Colonic mucosa (tissue), 4 donors: ENCODE data around the gene FRS3. TPM values are rescaled to one million over a fixed set of nuclear protein-coding genes. Genes with fewer than 3 reads are reported as not detected.

Experiments
- DNase-seq: peaks from one replicate; pipeline ENCODE4 v3.0.0-alpha.2; 2020
- H3K27ac ChIP-seq: fragments of 200-600 bp; one replicate; pipeline ENCODE4 v1.8.0; 2021
- H3K27me3 ChIP-seq: fragments of 200-600 bp; one replicate; pipeline ENCODE4 v1.8.0; 2021
- H3K36me3 ChIP-seq: fragments of 200-600 bp; one replicate; pipeline ENCODE4 v1.8.0; 2021
- H3K4me1 ChIP-seq: fragments of 200-600 bp; one replicate; pipeline ENCODE4 v1.8.0; 2021; ENCODE audit warnings: mild to moderate bottlenecking
- H3K4me3 ChIP-seq: fragments of 200-600 bp; one replicate; pipeline ENCODE4 v1.8.0; 2021
- H3K9ac ChIP-seq, 2 donors: one replicate each; pipeline ENCODE4 v1.7.0; 2013; ENCODE audit warnings: control low read depth in 2 of 2, low read depth in 2 of 2, low read length in 2 of 2
- H3K9me3 ChIP-seq: fragments of 200-600 bp; one replicate; pipeline ENCODE4 v1.8.0; 2021
- intact Hi-C: fragments of 100-400 bp; cut with DNase I; formaldehyde crosslinking; loops from one replicate; pipeline ENCODE4 v1.14.1; 2022
- total RNA-seq, 2 donors: library from RNA; stranded (reverse); fragmentation: NEBNext Ultra II Directional in 1 of 2; extraction: Animal tissue kit (Norgen Biotek cat#: 25700) in 1 of 2; gene quantifications; one replicate each; pipeline ENCODE4 v1.2.1, GENCODE V29; 2021
- TF ChIP-seq, protein P1 (sequence below): fragments of 200-600 bp; IDR thresholded peaks from one replicate; pipeline ENCODE4 v1.8.0; 2022; ENCODE audit warnings: antibody characterized with exemption, mild to moderate bottlenecking
- donor health status: healthy.
- donor health status: DM: no; HTN: no; CAD: no.
- donor health status: DM: no; HTN: no; CAD: no.

Gene FRS3
- total RNA-seq, 2 donors from 2014 or later, result 2.7 to 3.4 TPM

GRCh38 chr6:41733360-41733706 lies 46.4 kb downstream of the FRS3 start:
- H3K4me1 ChIP-seq, result peaks cover 7% of the 10 kb centered on the region
- no peaks in the 10 kb centered on the region for H3K27me3 ChIP-seq
- intact Hi-C loops, result no loop called here
- H3K4me3 ChIP-seq, result peak overlapping the region; percentile 80
- H3K36me3 ChIP-seq, result no peaks in the 10 kb centered on the region
- peak overlapping the region; percentile 95 for H3K27ac ChIP-seq
- no peak for DNase-seq
- TF ChIP-seq, protein P1, sequence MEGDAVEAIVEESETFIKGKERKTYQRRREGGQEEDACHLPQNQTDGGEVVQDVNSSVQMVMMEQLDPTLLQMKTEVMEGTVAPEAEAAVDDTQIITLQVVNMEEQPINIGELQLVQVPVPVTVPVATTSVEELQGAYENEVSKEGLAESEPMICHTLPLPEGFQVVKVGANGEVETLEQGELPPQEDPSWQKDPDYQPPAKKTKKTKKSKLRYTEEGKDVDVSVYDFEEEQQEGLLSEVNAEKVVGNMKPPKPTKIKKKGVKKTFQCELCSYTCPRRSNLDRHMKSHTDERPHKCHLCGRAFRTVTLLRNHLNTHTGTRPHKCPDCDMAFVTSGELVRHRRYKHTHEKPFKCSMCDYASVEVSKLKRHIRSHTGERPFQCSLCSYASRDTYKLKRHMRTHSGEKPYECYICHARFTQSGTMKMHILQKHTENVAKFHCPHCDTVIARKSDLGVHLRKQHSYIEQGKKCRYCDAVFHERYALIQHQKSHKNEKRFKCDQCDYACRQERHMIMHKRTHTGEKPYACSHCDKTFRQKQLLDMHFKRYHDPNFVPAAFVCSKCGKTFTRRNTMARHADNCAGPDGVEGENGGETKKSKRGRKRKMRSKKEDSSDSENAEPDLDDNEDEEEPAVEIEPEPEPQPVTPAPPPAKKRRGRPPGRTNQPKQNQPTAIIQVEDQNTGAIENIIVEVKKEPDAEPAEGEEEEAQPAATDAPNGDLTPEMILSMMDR, result no peak
- H3K9ac ChIP-seq, result peak overlapping the region; percentile 73 to 84
- H3K9me3 ChIP-seq, result no peaks in the 10 kb centered on the region

- H3K4me1 ChIP-seq, result peaks cover 7% of the 10 kb centered on the region
- TF ChIP-seq, protein P1, result no peak
- peak overlapping the region; percentile 73 to 84 for H3K9ac ChIP-seq
Measured at GRCh38 chr6:41732591-41733359, 46.9 kb downstream of the FRS3 start.

GRCh38 chr6:41732149-41732548 lies 47.6 kb downstream of the FRS3 start:
- intact Hi-C loops, result no loop called here
- Histone ChIP-seq H3K9me3 (no peaks in the 10 kb centered on the region), H3K27ac (no peak overlapping the region), H3K27me3 (no peaks in the 10 kb centered on the region), H3K36me3 (no peaks in the 10 kb centered on the region), H3K9ac (no peak overlapping the region), H3K4me1 (peaks cover 7% of the 10 kb centered on the region), H3K4me3 (no peak overlapping the region)
- TF ChIP-seq, protein P1, result no peak
- DNase-seq, result no peak

More at GRCh38 chr6:41732591-41733359, 46.9 kb downstream of the FRS3 start:
- Histone ChIP-seq H3K36me3 (no peaks in the 10 kb centered on the region), H3K9me3 (no peaks in the 10 kb centered on the region), H3K27me3 (no peaks in the 10 kb centered on the region), H3K4me3 (peak overlapping the region; percentile 80), H3K27ac (peak overlapping the region; percentile 95)
- no peak for DNase-seq
- intact Hi-C loops, result no loop called here

DNA sequence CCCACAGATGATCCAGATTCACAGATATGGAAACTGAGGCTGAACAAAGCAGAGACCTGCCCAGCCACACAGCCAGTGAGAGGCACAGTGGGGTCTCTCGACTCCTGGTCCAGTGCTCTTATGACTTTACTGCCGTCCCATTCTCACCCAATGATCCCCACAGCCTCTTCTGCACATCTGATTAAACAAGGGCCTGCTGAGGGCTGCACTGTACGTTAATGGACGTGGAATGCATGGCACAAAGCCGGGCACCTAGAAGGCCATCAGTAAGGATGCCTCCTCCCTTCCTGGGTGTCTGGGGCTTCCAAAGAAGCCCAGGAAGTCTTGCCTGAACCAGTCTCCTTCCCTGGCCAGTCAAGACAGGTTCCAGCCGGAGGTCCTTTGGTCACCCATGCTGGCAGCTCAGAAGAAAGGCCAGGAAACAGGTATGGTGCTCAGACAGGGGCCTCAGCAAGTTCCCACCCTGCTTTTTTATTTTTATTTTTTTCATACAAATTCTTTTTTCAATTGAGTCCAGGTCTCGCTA lies 48.1 kb downstream of the FRS3 start:
- Histone ChIP-seq H3K9ac (no peak overlapping the region), H3K4me3 (no peak overlapping the region), H3K9me3 (no peaks in the 10 kb centered on the region), H3K27ac (no peak overlapping the region), H3K36me3 (no peaks in the 10 kb centered on the region), H3K4me1 (peaks cover 7% of the 10 kb centered on the region), H3K27me3 (no peaks in the 10 kb centered on the region)
- intact Hi-C loops, result no loop called here
- DNase-seq, result no peak
- TF ChIP-seq, protein P1, result no peak

DNA sequence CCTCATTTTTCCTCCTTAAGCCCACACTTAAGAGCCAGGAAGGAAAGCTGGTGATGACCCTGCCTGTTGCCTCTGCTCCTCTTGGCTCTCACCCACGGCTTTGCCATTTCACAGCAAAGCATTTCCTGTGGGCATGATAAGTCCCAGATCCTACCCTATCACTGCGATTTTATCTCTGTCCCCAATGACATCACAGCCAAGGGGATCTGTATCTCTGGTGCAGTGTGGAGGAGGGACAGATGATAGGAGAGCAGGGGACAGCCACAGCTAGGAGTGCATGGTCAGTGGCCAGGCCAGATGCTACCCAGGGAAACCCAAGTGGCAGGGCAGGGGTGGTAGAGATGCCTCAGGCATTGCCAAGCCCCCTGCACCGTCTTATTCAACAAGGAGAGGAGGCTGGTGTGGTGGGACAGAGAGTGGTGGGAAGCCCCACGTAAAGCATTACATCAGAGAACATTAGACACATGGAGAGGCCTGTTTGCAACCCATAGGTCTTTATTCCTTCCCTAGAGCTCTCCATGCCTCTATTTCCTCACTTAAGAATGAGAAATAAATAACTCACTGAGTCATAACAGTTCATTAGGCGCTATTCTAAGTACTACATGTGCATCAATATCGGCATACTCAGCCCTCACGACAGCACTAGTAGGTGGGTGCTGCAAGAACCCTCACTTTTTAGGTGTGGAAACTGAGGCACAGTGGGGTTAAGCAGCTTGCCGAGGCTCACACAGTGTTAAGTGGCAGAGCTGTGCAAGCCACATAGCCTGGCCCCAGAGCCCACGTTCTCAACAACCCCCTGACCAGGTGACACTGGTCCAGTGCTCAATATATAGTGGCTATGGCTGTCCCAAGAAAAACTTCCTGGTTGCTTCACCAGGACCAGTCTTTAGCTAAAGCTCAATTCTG lies 48.9 kb downstream of the FRS3 start:
- H3K27ac ChIP-seq, result no peak overlapping the region
- no peak overlapping the region for H3K4me3 ChIP-seq
- no peak overlapping the region for H3K9ac ChIP-seq
- H3K27me3 ChIP-seq, result no peaks in the 10 kb centered on the region
- TF ChIP-seq, protein P1, result no peak
- no peaks in the 10 kb centered on the region for H3K36me3 ChIP-seq
- intact Hi-C loops, result no loop called here
- peaks cover 5% of the 10 kb centered on the region for H3K4me1 ChIP-seq
- no peak for DNase-seq
- no peaks in the 10 kb centered on the region for H3K9me3 ChIP-seq
